Hypothalamus (tissue), 51 donors: ENCODE measurements around the gene CCDC102B.
"Not testable (repeated sequence)": the region's sequence is repeated elsewhere in the genome, so short reads cannot be mapped to it uniquely, and the experiment has no call there.

ENCODE experiments used
- DNase-seq, 51 donors: peaks; one replicate each; lab custom pipeline; 2025; lab: John Stamatoyannopoulos, UW

The CCDC102B gene

DNA sequence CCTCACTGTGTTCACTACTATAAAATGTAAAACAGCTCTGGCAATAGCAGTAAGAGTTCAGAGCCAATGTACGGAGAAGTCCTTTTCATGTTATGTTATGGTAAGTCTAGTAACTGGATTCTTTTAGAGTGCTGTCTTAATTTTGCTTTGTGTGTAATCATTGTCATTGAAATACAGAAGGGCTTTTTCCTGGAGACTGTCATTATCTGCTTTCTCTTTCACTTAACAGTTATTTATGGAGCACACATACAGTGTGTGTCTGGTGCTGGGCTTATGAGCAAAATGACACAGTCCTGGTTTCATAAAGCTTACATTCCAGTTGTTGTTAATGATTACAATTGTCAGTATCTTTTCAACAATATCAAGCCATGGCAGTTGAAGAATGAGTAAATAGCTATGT is 95.5 kb downstream of the CCDC102B start:
- DNase-seq = no peak

DNA sequence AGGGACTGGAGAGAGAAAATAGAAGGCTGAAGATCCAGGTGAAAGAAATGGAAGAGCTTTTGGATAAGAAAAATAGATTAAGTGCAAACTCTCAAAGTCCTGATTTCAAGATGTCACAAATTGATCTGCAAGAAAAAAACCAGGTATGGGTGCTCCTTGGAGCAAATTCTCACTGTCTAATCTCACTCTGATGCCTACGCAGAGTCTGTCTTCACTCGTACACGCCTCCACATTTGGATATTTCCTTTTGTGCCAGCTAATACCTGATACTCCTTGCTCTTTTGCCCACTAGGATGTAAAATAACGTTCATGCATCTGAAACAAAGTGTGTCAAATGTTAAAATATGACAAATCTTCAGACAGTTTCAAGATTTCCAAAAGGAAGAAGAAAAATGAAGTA is 99.4 kb downstream of the CCDC102B start:
- DNase-seq = no peak

DNA sequence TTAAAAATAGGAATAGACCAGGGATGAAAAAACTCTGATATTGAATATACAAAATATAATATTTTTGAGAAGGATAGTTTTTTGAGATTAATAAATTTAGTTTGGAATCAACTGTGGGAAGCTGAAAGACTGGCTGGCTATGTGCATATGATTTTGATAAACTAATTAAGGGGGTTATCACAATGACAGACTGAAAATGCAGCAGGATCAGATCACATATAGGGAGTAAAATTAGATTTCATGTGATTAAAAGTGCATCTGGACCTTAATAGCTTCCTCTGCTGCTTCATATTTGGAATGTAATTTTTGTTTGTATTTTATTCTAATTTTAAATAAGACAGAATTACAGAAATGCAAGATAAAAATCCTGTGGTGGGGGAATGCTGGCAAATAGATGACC is 111.7 kb downstream of the CCDC102B start:
- no peak for DNase-seq

DNA sequence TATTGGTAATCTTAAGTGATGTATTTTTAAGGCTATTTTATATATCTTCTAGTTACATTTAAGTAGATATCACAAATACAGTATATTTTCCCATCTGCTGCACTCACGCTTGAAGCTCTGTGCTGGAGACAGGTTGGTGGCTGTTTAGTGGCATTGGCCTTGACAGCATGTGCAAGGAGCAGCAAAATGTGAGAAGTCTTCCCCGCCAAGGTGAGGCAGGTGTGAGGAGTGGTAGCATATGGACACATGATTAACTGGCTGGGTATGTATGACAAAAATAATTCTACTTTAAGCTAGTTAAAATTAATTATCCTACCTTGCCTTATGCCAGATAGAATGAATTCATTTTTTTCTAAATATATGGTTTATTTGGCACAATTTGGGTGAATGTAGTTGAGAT is 117.2 kb downstream of the CCDC102B start:
- no peak for DNase-seq

DNA sequence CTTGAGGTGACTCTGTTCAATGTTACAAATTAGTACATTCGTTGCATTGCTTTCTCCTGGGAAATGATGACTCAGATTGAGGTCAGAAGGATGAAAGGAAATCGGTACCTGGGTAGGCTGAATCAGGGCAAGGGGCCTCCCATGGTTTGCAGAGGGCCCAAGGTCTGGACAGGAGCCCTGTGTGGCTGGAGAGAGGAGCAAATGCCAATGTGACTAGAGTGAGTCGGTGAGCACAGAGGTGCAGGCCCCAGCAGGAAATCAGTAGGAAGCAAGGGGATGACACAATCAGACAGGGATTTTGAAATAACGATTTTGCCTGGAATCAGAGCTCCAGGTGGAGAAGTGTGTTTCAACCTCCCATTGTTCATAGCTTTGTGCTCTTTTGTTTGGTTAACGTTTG is 118.9 kb downstream of the CCDC102B start:
- no peak for DNase-seq

DNA sequence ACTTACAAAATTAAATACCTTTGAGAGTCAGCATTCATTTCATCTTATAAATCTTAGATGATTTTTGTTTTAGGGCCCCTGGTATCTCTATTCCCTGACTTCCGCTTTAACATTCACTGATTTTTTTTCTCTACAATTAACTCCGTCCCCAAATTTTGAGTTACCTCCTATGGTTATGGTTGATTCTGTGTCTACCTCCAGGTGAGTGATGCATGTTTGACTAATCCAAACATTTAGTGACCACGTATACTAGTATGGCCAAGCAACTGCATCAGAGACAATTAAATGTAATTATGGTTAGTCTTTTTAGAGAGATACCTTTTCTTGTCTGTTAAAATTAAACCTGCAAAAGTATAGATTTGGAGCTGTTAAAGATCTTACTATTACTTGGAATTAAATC is 120.3 kb downstream of the CCDC102B start:
- DNase-seq = no peak

DNA sequence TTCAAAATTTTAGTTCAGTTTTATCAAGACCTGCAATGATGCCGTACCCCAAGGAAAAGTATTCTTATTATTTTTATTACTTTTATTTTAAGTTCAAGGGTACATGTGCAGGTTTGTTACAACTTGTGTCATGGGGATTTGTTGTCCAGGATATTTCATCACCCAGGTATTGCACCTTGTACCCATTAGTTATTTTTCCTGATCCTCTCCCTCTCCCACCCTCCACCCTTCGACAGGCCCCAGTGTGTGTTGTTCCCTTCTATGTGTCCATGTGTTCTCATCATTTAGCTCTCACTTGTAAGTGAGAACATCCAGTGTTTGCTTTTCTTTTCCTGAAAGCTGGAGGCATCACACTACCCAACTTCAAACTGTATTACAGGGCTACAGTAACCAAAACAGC is 122.0 kb downstream of the CCDC102B start:
- DNase-seq = no peak

DNA sequence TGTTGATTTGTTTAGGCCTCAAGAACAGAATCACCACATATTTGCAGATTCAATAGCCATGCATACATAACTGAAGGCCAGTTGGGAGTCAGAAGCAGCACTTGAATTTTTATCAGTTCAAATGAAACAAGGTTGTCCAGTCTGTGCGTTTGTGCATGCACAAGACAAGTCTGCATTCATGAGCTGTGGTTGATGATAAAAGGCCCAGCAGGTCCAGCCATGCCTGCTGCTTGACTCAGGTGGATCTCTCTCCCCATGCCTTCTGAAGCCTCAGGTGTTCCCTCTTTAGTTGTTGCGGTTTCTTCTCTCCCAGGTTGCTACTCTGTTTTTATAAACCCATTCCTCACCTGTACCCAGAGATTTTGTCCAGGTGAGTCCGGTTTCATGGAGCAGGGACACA is 124.5 kb downstream of the CCDC102B start:
- no peak for DNase-seq

DNA sequence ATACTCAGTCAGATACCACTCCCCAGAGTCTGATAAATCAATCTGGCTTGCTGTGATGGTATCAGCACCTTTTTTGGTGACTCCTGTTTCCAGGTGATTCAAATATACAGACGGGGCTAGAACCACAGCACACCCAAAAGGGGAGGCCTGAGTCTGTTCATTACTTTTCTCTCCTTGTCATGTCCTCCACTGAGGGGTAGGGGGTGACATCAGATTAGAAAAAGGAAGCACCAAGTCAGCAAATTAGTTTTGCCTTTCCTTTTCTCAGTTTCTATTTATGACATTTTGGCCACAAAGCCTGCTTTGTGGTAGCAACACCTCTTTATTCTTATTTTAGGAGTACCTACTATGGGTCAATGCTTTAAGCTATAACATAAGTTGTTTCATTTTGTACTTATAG is 127.4 kb downstream of the CCDC102B start:
- no peak for DNase-seq

DNA sequence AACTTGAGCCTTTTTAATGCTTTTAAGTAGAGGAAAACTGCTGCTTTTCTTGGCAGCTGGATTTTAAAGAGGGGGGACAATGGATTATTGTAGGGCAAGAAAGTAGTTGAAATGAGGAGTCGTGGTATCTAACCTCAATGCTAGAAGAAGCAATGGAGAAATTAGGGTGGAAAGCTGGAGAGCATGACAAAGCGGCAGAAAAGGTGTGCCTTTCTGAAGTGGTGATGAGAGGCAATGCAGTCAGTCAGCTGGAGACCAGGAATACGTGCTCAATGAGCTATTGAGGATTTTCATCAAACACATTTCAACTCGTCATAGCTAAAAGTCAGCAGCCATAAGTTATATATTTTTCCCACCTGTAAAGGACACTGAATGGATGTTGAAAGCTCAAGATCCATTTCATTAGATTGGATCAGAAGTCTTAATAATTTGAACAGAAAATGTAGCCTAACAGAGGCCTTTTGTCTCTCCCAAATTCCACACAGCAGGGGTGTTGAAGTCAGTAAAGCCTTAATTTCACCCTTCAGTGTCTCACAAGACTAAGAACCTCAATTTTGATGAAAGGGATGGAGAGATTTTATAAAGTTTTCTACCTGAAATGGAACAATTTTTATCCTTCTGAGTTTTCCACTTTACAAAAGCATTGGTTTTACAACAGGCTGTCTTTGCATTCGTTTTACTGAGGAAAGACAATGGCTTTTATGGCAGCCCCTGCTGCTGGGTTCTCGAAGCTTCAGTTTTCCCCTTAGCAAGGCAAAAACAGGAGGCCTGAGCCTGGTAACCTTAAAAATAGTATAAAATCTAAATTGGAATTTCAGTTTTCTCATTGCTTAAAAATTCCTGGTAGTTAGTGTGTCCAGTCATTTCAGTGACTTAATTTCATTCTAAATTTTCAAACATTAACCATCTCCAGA is 131.1 kb downstream of the CCDC102B start:
- no peak for DNase-seq

DNA sequence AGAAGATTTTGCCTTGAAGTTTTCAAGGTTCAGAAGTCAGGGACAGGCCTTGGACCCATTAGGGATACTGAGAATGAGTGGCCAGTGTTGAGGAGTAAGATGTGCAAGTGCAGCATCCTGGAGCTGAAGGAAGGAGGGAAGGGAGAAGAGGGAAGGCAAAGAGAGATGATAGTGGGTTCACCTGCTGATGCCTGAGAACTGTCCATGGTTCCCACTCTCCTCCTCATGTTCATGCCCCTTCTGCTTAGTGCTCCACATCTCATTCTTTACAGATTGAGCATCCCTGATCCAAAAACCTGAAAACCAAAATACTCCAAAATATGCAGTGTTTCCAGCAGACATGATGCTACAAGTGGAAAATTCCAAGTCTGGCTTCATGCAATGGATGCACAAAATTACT is 137.8 kb downstream of the CCDC102B start:
- DNase-seq = no peak

DNA sequence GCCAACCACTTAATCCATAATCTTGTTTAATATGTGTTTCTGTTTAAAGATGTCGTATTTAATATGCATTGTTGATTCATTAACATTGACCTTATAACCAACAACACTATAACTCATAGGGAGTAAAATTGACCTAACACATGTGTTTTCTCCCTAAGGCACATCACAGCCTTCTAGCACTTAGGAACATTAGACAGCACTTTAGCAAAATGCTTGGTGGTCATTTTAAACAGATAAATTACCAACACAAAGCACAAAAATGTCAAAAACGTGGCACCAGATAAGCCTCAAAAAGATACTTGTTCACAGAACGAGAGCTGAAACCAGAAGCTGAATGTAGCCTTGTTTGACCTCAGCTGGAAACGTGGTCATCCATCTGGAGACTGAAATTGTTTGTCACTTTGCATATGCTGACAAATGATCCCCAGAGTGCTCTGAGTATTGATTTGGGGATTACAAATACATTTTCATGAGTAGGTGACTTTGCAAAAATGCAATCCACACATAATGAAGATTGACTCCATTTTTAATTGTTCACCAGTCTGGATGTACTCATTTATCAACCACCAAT is 139.2 kb downstream of the CCDC102B start:
- DNase-seq = no peak

DNA sequence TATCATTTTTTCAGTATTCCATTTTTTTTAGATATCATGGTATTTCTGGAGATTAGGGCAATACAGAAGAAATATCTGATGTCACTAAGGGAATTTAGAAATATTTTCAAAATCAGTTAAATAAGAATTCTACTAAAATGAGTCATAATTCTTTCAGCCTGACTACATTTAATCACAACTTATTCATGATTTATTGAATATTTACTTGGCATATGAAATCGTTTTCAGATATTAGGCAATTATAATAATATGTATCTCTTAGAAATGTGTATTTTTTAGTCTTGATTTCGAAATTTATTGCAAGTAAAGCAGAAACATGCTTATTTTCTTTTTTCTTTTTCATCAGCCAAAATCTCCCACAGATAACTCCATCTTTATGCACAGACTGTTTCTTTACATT is 142.2 kb downstream of the CCDC102B start:
- no peak for DNase-seq

DNA sequence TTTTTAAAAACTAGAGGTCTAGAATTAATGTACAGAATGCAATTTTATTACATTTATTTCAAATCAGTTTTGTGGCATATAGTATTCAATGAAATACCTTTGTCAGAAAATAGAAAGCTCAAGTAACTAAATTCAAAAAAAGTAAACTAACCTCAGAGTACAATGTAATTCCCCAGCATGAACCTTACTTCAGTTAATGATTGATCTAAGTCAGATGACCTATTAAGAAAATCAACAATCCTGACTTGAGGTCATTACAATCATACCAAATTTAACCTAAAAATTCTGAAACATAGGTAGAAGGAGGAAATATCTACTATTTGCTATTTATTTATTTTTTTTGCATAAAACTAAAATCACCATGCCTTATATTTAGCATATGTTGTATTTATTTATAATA is 142.9 kb downstream of the CCDC102B start:
- no peak for DNase-seq

DNA sequence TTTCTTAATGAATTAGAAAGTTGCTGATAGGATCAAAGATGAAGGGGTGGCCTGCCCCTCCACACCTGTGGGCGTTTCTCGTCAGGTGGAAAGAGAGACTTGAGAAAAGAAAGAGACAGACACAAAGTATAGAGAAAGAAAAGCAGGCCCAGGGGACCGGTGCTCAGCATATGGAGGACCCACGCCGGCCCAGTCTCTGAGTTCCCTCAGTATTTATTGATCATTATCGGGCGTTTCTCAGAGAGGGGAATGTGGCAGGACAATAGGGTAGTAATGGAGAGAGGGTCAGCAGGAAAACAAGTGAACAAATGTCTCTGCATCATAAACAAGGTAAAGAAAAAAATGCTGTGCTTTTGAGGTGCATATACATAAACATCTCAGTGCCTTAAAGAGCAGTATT is 144.3 kb downstream of the CCDC102B start:
- DNase-seq = no peak

DNA sequence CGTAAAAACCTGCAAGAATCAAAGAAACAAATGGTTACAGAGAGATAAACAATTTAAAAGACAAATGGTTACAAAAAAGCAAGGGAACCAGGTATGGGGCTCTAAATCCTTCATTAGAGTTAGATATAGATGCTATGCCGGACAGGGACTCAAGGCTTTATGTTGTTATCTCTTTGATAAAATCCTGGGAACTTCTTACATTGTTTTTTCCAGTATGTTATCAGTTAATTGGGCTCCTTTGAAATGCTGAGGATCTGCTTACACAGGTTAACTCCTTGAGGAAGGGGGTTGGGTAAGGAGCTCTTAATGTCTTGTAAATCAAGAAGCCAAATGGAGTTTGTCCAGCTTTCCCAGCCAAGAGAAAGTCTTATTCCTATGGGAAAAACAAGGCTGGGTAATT is 146.0 kb downstream of the CCDC102B start:
- DNase-seq = not testable (repeated sequence)

DNA sequence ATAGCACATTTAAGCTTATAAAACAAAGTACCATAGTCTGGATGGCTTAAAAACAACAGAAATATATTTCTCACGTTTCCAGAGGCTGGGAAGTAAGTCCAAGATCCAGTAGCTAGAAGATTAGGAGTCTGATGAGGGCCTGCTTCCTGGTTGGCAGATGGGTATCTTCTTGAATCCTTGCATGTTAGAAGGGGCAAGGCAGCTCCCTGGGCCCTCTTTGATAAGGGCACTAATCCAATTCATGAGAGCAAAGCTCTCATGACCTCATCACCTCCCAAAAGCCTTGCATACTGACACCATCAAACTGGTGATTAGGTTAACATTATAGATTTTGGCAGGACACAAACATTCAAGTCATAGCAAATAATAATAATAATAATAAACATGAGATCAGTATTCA is 146.4 kb downstream of the CCDC102B start:
- DNase-seq = no peak

DNA sequence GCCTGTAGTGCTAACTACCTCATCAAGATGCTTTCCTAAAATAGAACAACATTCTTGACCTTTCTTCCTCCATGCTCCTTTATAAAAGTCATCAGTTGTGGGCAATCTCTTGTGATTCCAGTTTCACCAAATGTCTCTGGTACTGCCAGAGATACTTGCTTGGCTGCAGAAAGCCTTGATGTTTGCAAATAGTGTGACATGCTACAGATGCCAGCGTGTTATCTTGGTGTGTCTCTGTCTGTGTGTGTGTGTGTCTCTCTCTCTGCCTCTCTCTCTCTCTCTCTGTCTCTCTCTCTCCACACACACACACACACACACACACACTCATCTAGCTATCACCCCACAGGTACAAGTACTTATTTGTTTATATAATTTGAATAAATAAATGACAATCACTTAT is 146.9 kb downstream of the CCDC102B start:
- DNase-seq = no peak

DNA sequence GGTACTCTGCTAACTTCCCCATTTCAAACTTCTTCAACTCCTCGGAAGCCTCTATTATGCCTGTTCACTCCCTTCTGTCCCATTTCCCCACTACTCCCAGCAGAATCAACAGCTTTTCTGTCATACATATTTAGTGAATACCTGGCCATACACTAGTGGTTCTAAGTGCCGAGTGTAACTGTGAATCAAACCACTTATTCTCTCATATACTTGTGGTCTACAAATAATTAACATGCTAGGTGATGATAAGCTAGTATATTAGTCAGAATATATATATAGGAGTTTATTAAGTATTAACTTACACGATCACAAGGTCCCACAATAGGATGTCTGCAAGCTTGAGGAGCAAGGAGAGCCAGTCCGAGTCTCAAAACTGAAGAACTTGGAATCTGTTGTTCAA is 150.7 kb downstream of the CCDC102B start:
- no peak for DNase-seq

DNA sequence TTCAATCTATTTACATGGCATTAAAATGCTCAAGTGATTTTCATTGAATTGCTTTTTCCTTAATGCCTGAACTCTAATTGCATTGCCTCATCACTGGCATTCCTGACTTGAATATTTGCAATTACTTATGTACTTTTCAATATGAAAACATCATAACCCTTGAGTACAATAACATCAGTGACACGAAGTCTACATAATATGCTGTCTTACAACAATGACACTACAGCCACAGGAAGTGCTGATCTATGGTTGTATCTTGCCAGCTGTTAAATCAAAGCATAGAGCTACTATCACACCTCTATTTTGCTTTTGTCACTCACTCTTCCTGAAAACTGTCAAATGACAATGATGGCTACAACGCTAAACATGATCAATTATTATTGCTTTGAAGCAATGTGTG is 156.9 kb downstream of the CCDC102B start:
- no peak for DNase-seq

DNA sequence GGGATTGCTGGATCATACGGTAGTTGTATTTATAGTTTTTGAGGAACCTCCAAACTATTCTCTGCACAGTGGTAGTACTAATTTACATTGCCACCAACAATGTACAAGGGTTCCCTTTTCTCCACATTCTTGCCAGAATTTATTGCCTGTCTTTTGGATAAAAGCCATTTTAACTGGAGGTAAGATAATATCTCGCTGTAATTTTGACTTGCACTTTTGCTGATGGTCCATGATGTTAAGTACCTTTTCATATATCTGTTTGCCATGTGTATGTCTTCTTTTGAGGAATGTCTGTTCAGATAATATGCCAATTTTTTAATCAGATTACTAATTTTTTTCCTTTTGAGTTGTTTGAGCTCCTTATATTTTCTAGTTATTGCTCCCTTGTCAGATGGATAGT is 158.8 kb downstream of the CCDC102B start:
- DNase-seq = no peak

DNA sequence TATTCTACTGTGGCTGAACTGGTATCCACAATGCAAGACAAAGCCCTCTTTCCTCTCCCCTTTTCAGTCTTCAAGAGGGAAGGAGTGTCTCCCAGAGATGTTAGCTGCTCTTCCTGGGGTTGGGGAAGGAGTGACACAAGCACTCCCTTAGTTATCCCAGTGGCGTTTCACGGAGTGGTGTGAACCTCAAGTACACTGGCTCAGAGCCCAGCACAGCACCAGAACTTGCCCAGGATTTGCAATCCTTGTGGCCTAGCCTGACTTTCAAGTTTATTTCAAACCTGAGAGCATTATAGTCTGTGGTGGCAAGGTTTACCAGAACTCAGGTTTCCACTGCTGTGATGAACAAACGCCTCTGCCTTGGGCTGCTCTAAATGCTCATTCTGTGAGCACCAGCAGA is 162.5 kb downstream of the CCDC102B start:
- DNase-seq = no peak

DNA sequence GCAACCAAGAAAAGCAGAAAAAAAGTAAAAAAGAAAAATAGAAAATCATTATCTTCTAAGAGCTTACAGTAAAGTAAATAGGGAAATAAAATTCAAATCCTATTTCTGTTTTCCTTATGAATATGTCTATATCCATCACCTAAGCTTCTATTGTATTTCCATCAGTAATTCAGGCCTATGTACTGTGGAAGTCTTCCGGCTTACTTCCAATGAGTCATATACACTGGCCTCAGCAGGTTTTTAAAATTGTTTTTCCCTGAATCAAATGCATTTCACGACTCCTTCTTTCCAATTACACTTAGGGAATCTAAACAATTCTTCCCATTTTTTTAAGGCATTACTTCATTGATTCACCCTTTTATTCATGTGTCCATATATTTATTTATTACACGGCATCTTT is 164.7 kb downstream of the CCDC102B start:
- DNase-seq = no peak
